Measurements from ENCODE around the gene SMCO2.

SMCO2 gene

GRCh38 chr12:27502021-27502435 is 55.5 kb downstream of the SMCO2 start:
- no peak for TF ChIP-seq CTCF (IDR thresholded peaks at IDR 0.05; ENCODE audit: low read depth, low read length, missing control alignments)
- no peak for DNase-seq (ENCODE audit: low read depth)
- H3K4me3 ChIP-seq (ENCODE audit: low read depth, low read length) = no peak overlapping the region

GRCh38 chr12:27504507-27504906 is 58.0 kb downstream of the SMCO2 start:
- H3K4me3 ChIP-seq (ENCODE audit: low read depth, low read length) = no peak overlapping the region
- TF ChIP-seq CTCF (IDR thresholded peaks at IDR 0.05; ENCODE audit: low read depth, low read length, missing control alignments) = no peak
- no peak for DNase-seq (ENCODE audit: low read depth)

GRCh38 chr12:27505109-27505508 is 58.6 kb downstream of the SMCO2 start:
- no peak overlapping the region for H3K4me3 ChIP-seq (ENCODE audit: low read depth, low read length)
- no peak for DNase-seq (ENCODE audit: low read depth)
- TF ChIP-seq CTCF (IDR thresholded peaks at IDR 0.05; ENCODE audit: low read depth, low read length, missing control alignments) = no peak

GRCh38 chr12:27505761-27506160 is 59.2 kb downstream of the SMCO2 start:
- DNase-seq (ENCODE audit: low read depth) = no peak
- no peak overlapping the region for H3K4me3 ChIP-seq (ENCODE audit: low read depth, low read length)
- TF ChIP-seq CTCF (IDR thresholded peaks at IDR 0.05; ENCODE audit: low read depth, low read length, missing control alignments) = no peak

GRCh38 chr12:27506645-27507189 is 60.2 kb downstream of the SMCO2 start:
- DNase-seq (ENCODE audit: low read depth) = no peak
- TF ChIP-seq CTCF (IDR thresholded peaks at IDR 0.05; ENCODE audit: low read depth, low read length, missing control alignments) = no peak
- H3K4me3 ChIP-seq (ENCODE audit: low read depth, low read length) = no peak overlapping the region

GRCh38 chr12:27508736-27509431 is 62.3 kb downstream of the SMCO2 start:
- no peak for DNase-seq (ENCODE audit: low read depth)
- no peak overlapping the region for H3K4me3 ChIP-seq (ENCODE audit: low read depth, low read length)
- no peak for TF ChIP-seq CTCF (IDR thresholded peaks at IDR 0.05; ENCODE audit: low read depth, low read length, missing control alignments)

All from GM12864 (cell line).